GM21529 (cell line): ENCODE data around the gene LETM1.

Experiments
- ATAC-seq: cut with Tn5 transposase; IDR thresholded peaks from one replicate; pipeline ENCODE4 v1.9.1; 2021; ENCODE audit not compliant: unreplicated experiment

Gene LETM1

DNA sequence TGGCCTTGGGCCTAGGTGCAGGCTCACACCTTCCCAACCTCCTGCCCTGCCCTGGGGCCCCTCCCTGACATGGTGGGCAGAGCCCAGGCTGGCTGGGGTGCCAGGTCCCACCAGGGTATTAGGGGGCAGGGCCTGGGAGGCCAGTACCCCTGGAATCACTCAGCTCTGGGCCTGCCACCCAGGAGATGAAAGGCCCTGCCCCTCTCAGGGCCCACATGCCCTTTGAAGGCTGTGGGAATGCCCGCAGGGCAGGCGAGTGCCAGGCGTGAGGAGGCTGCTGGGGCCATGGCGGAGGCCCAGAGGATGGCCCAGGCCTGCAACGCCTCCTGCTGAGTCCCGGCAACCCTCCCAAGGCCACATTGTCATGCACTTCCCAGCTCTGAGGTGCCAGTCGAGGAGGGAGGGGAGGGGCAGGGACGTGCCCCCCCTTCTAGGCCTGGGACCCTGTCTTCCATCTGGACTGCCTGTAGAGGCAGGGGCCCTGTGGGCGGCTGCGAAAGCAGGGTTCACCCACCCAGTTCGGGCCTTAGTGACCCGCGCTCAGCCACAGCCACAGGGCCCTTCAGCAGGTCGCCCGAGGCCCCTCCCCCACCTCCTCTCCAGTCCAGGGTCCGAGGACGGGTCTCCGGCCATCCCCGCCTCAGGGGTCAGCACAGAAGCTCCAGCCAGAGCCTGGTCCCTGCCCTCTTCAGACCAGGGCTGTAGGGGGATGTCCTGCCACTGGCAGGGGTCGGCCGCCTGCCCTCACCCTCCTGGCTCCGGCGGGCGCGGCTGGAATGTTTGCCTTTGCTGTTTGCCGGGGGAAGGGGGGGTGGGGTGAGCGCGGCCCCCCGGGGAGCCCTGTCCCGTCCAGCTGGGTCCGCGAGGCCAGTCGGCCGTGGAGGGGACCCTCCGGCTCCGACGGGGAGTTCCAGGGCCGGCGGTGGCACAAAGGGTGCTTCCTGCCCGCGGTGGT is 89.6 kb downstream of the LETM1 start:
- no peak for ATAC-seq

DNA sequence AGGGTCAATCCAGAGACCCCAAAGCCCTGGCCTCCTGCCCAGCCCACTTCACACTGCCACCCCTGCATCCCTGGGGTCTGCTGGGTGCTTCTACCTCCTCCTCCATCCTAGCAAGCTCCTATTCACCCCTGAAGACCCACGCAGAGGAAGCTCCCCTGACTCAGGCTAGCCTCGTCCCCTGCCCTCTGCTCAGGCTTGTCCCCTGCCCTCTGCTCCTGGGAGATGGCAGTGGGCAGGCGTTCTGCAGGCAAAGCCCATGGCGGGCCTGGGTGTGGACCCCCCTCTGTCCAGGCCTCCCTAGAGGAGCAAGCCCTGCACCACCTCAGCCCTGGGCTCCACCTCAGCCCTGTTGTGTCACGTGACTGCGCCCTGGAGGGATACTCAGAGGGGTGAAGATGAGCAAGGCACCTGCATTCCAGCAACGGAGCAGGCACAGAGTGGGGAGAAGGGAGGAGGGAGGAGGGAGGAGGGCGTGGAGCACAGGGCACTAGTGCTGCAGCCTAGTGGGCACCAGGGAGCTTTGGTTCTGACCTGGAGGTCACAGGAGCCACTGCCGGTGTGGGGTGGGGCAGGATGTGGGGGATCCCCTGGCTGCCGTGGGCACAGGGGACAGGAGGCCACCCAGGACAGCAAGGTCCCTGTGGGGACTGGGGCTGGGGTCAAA is 90.4 kb downstream of the LETM1 start:
- ATAC-seq: no peak

DNA sequence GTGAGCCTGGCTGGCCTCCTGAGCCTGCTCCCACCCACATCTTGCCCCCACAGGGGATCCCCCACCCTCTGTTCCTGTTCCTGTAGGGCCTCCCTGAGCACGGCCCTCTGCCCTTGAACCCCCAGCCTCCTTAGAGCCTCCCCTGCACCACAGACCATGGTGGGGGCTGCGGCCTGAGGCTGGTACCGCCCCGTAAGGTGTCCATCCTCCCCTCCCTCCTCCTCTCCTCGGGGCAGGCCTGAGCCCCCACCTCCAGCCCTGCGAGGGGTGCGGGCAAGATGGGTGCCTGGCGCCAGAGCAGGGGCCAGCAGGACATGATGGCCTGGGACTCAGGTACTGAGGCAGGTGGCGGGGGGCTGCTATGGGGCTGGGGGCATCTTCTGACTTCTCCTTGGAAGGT is 91.3 kb downstream of the LETM1 start:
- no peak for ATAC-seq

DNA sequence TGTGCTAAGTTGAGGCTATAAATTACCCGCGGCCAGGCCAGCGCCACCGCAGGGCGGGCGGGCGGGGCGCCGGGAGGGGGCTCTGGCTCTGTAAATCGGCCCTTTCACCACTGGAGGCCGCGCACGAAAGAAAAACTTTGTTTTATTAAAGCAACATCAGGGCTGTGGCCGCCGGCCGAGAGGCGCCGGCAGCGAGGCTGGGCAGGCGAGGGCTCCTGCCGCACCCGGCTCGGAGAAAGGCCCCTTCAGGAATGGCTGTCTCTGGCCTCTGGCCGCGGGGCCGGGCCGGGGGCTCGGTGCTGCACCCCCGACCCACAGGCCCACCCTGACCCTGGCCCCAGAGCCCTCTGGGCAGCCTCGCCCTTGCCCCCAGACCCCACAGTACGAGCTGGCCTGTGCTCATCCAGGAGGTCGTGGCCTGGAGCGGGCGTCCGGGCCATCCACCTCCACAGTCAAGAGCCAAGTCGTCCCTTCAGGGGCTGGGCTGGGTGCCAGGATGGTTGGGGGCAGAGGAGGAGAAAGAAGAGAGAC is 92.3 kb downstream of the LETM1 start:
- ATAC-seq: no peak

DNA sequence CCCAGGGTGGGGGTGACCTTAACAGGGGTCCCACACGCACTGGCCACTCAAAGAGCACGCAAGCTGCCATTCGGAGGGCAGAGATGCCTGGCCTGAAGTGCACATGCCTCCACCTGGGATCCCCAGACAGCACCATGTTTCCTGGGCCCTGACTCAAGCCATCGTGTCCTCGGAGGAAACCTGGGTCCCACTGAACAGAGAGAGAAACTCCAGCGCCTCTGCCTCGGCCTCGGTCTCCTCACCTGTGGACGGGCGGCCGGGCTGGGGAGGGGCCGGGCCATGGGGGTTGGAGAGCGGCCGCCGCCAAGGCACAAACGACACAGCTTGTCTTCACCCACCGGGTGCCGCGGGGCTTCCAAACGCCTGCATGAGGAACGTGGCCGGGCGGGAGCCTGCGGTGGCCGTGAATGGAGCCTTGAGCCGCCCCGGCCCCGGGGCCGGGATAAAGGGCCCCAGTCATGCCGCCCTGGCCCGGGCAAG is 92.8 kb downstream of the LETM1 start:
- no peak for ATAC-seq

DNA sequence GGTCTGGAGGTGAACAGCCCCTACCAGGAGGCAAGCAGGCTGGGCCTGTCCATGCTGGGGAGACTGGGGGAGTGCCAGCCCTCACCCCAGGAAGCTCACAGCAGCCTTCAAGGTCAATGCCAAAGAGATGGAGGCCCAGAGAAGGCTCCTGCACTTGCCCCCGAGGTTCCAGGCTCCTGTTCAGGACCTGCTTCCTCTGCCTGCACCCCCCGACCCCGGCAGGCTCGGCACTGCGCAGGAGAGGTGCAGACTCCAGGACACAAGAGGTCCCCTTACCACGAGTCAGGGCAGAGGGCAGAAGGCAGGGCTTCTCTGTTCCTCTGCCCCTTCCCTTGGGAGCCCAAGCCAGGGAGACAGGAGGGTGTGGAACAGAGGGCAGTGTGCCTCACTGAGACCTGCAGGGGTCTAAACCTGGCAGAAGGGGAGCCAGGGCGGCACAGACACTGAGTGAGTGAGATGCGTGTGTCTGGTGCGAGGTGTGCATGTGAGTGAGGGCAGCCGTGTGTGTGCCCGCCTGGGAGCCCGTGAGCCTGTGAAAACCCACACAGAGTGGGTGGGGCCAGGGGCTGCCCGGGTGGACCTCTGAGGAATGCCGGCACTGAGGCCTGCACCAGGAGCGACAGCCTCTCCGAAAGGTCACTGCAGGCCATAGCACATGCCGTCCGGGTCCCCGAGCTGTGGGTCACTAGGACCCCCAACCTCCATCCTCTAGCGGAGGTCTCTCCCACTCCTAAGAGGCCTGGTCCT is 93.5 kb downstream of the LETM1 start:
- no peak for ATAC-seq
